GM12878 (cell line): ENCODE data around the gene GATAD2B. TPM values are rescaled to one million over a fixed set of nuclear protein-coding genes. Genes with fewer than 3 reads are reported as not detected.
A peak's percentile ranks its signal among the peaks of the same experiment; 100 is the strongest.

Experiments used
- ASH2L ChIP-seq: fragments of 300-600, 200-600 bp; sonication (generic); IDR thresholded peaks from 2 replicates; pipeline ENCODE4 v1.6.1; 2017; ENCODE audit warnings: low read depth, mild to moderate bottlenecking, borderline replicate concordance
- CREM ChIP-seq: IDR thresholded peaks from 2 replicates; pipeline ENCODE4 v1.6.1; 2014; ENCODE audit warnings: antibody characterized with exemption, low read depth
- GABPA ChIP-seq: IDR thresholded peaks from 2 replicates; pipeline ENCODE4 v1.6.1; 2014; ENCODE audit warnings: antibody characterized with exemption, low read depth, mild to moderate bottlenecking, inconsistent platforms
- JUNB ChIP-seq: IDR thresholded peaks from 2 replicates; pipeline ENCODE4 v1.6.1; 2016; ENCODE audit warnings: antibody characterized with exemption, mild to moderate bottlenecking
- KDM1A ChIP-seq: fragments of 200-600 bp; sonication (generic); IDR thresholded peaks from 2 replicates; pipeline ENCODE4 v1.6.1; 2016; ENCODE audit warnings: borderline replicate concordance
- POLR2AphosphoS5 ChIP-seq: IDR thresholded peaks from 2 replicates; pipeline ENCODE4 v1.6.1; 2011; ENCODE audit warnings: mild to moderate bottlenecking, low read length, inconsistent platforms
- REST ChIP-seq: IDR thresholded peaks from 2 replicates; pipeline ENCODE4 v1.6.1; 2012; ENCODE audit warnings: mild to moderate bottlenecking, low read depth, low read length
- SKIL ChIP-seq: fragments of 450-650 bp; IDR thresholded peaks from 2 replicates; pipeline ENCODE4 v1.6.1; 2017; ENCODE audit warnings: mild to moderate bottlenecking, low read depth, inconsistent platforms; ENCODE audit not compliant: poor library complexity, severe bottlenecking
- SPI1 ChIP-seq: IDR thresholded peaks from 2 replicates; pipeline ENCODE4 v1.6.1; 2011; ENCODE audit warnings: low read depth, mild to moderate bottlenecking, low read length, moderate library complexity, borderline replicate concordance; ENCODE audit not compliant: insufficient read depth
- TCF7 ChIP-seq: IDR thresholded peaks from 2 replicates; pipeline ENCODE4 v1.6.1; 2014; ENCODE audit warnings: antibody characterized with exemption, borderline replicate concordance
- polyA plus RNA-seq, 11 experiments: library from polyadenylated mRNA; depleted of rRNA in 4 of 11; unstranded in 6 of 11; stranded (reverse) in 5 of 11; fragments of >200 nt; fragmentation: Nextera tagmentation in 4 of 11; fragmentation: Illumina TruSeq in 1 of 11; extraction: Ambion mirVana in 4 of 11; extraction: Trizol in 1 of 11; gene quantifications; 1 replicate in 1 of 11; 2 replicates in 10 of 11; pipeline versions ENCODE4 v1.2.1 to v1.2.3, GENCODE V29; 2011 to 2016; ENCODE audit warnings: inconsistent platforms in 2 of 11, missing spikeins in 2 of 11, low read depth in 1 of 11
- total RNA-seq, 4 experiments: library from RNA; depleted of rRNA in 3 of 4; stranded (reverse); fragments of >200 nt in 3 of 4; fragmentation: Illumina TruSeq in 1 of 4; extraction: Trizol in 1 of 4; gene quantifications; 2 replicates each; pipeline versions ENCODE4 v1.2.1 to v1.2.3, GENCODE V29; 2013 to 2021

GATAD2B gene
- total and polyA plus RNA-seq, 10 of the 15 experiments (the other 5 are each of a cell fraction or from before 2014, with no cell fraction given) = 2.4 to 63.1 (median 8.7) TPM

- TF ChIP-seq GABPA (no peak), JUNB (no peak), ASH2L (no peak), TCF7 (no peak), SPI1 (no peak), SKIL (no peak), CREM (peak; percentile 96), POLR2AphosphoS5 (peak; percentile 82), KDM1A (no peak), REST (no peak)
These were observed 35.6 kb upstream of the GATAD2B start, which contains the start of gene CRTC2 (continued) for GRCh38 chr1:153958111-153958960.
